H1 (cell line): ENCODE results near the gene CTNNA3. TPM values are rescaled to one million over a fixed set of nuclear protein-coding genes. Genes with fewer than 3 reads are reported as not detected.

Source experiments
- CTCF ChIA-PET: fragments of 300-600 bp; sonication (Branson Sonifier 250); formaldehyde crosslinking; loops from one replicate; lab custom pipeline; 2021; ENCODE audit not compliant: partially characterized antibody; lab: Charles Lee
- POLR2A ChIA-PET: fragments of 300-600 bp; sonication (Branson Sonifier 250); formaldehyde crosslinking; loops from one replicate; lab custom pipeline; 2021; ENCODE audit warnings: inconsistent platforms; ENCODE audit not compliant: partially characterized antibody; lab: Charles Lee
- DNase-seq, 2 experiments: peaks; one replicate each; pipeline versions ENCODE4 v3.0.0 to v3.0.0-alpha.2; 2010 to 2022; ENCODE audit warnings: low spot score in 2 of 2, low read depth in 1 of 2, mixed read lengths in 1 of 2
- FAIRE-seq: peaks from 2 replicates; lab custom pipeline; 2011; peaks lifted over from hg19 to GRCh38; lab: Jason Lieb, UNC
- H2AFZ ChIP-seq: 2 replicates; pipeline ENCODE4 v1.8.1; 2012; ENCODE audit warnings: low read length, inconsistent platforms
- H2AK5ac ChIP-seq: 2 replicates; pipeline ENCODE4 v1.6.1; 2013; ENCODE audit warnings: low read depth, low read length
- H2BK120ac ChIP-seq: replicated peaks from 2 replicates; pipeline ENCODE3; 2013; ENCODE audit warnings: low read depth, low read length, inconsistent platforms
- H2BK12ac ChIP-seq: 2 replicates; pipeline ENCODE4 v1.6.1; 2013; ENCODE audit warnings: low read depth, low read length
- H2BK15ac ChIP-seq: 2 replicates; pipeline ENCODE4 v1.6.1; 2013; ENCODE audit warnings: low read length
- H2BK20ac ChIP-seq: 2 replicates; pipeline ENCODE4 v1.6.1; 2013; ENCODE audit warnings: low read length
- H2BK5ac ChIP-seq: 2 replicates; pipeline ENCODE4 v1.6.1; 2013; ENCODE audit warnings: low read depth, low read length
- H3K14ac ChIP-seq: 2 replicates; pipeline ENCODE4 v1.6.1; 2013; ENCODE audit warnings: inconsistent platforms; ENCODE audit not compliant: insufficient read length
- H3K18ac ChIP-seq: 2 replicates; pipeline ENCODE4 v1.6.1; 2013; ENCODE audit warnings: low read length; ENCODE audit errors: extremely low read depth
- H3K23ac ChIP-seq: 2 replicates; pipeline ENCODE4 v1.6.1; 2013; ENCODE audit warnings: inconsistent platforms; ENCODE audit not compliant: insufficient read length
- H3K23me2 ChIP-seq: 2 replicates; pipeline ENCODE4 v1.6.1; 2013; ENCODE audit warnings: low read depth, low read length
- H3K27ac ChIP-seq: 2 replicates; pipeline ENCODE4 v1.6.1; 2011; ENCODE audit warnings: low read depth, low read length, inconsistent platforms
- H3K27me3 ChIP-seq, 4 experiments: replicated peaks in 1 of 4; 1 replicate in 1 of 4; 2 replicates in 3 of 4; pipeline versions ENCODE4 v1.6.1 to v1.8.1; 2011 to 2013; ENCODE audit warnings: low read length in 3 of 4, mild to moderate bottlenecking in 3 of 4, inconsistent platforms in 2 of 4, mixed read lengths in 2 of 4, moderate library complexity in 1 of 4; ENCODE audit not compliant: control insufficient read depth in 3 of 4, insufficient read depth in 3 of 4; ENCODE audit errors: extremely low read depth in 1 of 4
- H3K36me3 ChIP-seq, 4 experiments: 2 replicates each; pipeline versions ENCODE4 v1.6.1 to v1.8.1; 2011 to 2013; ENCODE audit warnings: mild to moderate bottlenecking in 4 of 4, low read length in 3 of 4, moderate library complexity in 2 of 4, control low read depth in 1 of 4, inconsistent platforms in 1 of 4; ENCODE audit not compliant: insufficient read depth in 4 of 4, control insufficient read depth in 2 of 4
- H3K4ac ChIP-seq: replicated peaks from 2 replicates; pipeline ENCODE3; 2013; ENCODE audit warnings: low read length, low read depth, mixed read lengths, inconsistent platforms; ENCODE audit not compliant: insufficient read length
- H3K4me1 ChIP-seq, 4 experiments: replicated peaks in 1 of 4; 1 replicate in 1 of 4; 2 replicates in 3 of 4; pipeline versions ENCODE4 v1.6.1 to v1.8.1; 2011 to 2013; ENCODE audit warnings: low read length in 3 of 4, inconsistent platforms in 2 of 4, mixed read lengths in 1 of 4; ENCODE audit not compliant: insufficient read depth in 4 of 4, control insufficient read depth in 3 of 4
- H3K4me2 ChIP-seq, 2 experiments: 2 replicates each; pipeline versions ENCODE4 v1.6.1 to v1.8.1; 2011 to 2013; ENCODE audit warnings: low read depth in 2 of 2, low read length in 2 of 2, control low read depth in 1 of 2, inconsistent platforms in 1 of 2, mild to moderate bottlenecking in 1 of 2; ENCODE audit not compliant: insufficient read depth in 1 of 2
- H3K4me3 ChIP-seq, 4 experiments: fragments of 200-600, 300-600 bp in 1 of 4; sonication (generic), shearing (Covaris generic), sonication (Bioruptor Twin) in 1 of 4; 2 replicates each; pipeline versions ENCODE4 v1.5.1 to v1.8.1; 2011 to 2016; ENCODE audit warnings: low read length in 4 of 4, low read depth in 3 of 4, control low read depth in 2 of 4, inconsistent platforms in 2 of 4, mild to moderate bottlenecking in 2 of 4, mixed read lengths in 1 of 4, moderate library complexity in 1 of 4; ENCODE audit not compliant: insufficient read depth in 2 of 4; ENCODE audit errors: extremely low read depth in 1 of 4
- H3K56ac ChIP-seq: replicated peaks from 2 replicates; pipeline ENCODE3; 2013; ENCODE audit warnings: low read depth, mild to moderate bottlenecking, mixed read lengths, low read length, inconsistent platforms; ENCODE audit not compliant: insufficient read length
- H3K79me1 ChIP-seq: 2 replicates; pipeline ENCODE4 v1.6.1; 2013; ENCODE audit warnings: low read depth, low read length, control low read depth
- H3K79me2 ChIP-seq, 2 experiments: 2 replicates each; pipeline versions ENCODE4 v1.6.1 to v1.8.1; 2012 to 2013; ENCODE audit warnings: low read length in 2 of 2, mild to moderate bottlenecking in 2 of 2, inconsistent platforms in 1 of 2; ENCODE audit not compliant: insufficient read depth in 2 of 2, control insufficient read depth in 1 of 2
- H3K9ac ChIP-seq, 4 experiments: replicated peaks in 1 of 4; 1 replicate in 1 of 4; 2 replicates in 3 of 4; pipeline versions ENCODE4 v1.6.1 to v1.8.1; 2011 to 2013; ENCODE audit warnings: low read depth in 3 of 4, low read length in 3 of 4, control low read depth in 2 of 4, mild to moderate bottlenecking in 2 of 4, moderate library complexity in 2 of 4, inconsistent platforms in 1 of 4; ENCODE audit errors: extremely low read depth in 1 of 4
- H3K9me3 ChIP-seq, 2 experiments: 2 replicates each; pipeline versions ENCODE4 v1.6.1 to v1.8.1; 2012 to 2013; ENCODE audit warnings: mild to moderate bottlenecking in 2 of 2, moderate library complexity in 2 of 2, control low read depth in 1 of 2, inconsistent platforms in 1 of 2, low read depth in 1 of 2, low read length in 1 of 2, mixed read lengths in 1 of 2; ENCODE audit not compliant: insufficient read depth in 2 of 2
- H4K20me1 ChIP-seq, 2 experiments: replicated peaks in 1 of 2; 2 replicates each; pipeline versions ENCODE3 to v1.8.1; 2011 to 2013; ENCODE audit warnings: inconsistent platforms in 2 of 2, low read length in 2 of 2, mild to moderate bottlenecking in 1 of 2; ENCODE audit not compliant: insufficient read depth in 2 of 2, control insufficient read depth in 1 of 2
- H4K5ac ChIP-seq: 2 replicates; pipeline ENCODE4 v1.6.1; 2013; ENCODE audit warnings: low read length, low read depth, mixed read lengths, inconsistent platforms; ENCODE audit not compliant: insufficient read length
- H4K8ac ChIP-seq: 2 replicates; pipeline ENCODE4 v1.8.0; 2013; ENCODE audit warnings: mild to moderate bottlenecking, moderate library complexity, low read length, inconsistent platforms; ENCODE audit not compliant: insufficient read depth; ENCODE audit errors: extremely low read depth
- H4K91ac ChIP-seq: replicated peaks from 2 replicates; pipeline ENCODE3; 2013; ENCODE audit warnings: low read length, mixed read lengths, inconsistent platforms; ENCODE audit not compliant: insufficient read length
- BACH1 ChIP-seq: IDR thresholded peaks from 2 replicates; pipeline ENCODE4 v1.6.1; 2012; ENCODE audit warnings: low read length, improper control_type of control experiment
- MAFK ChIP-seq: IDR thresholded peaks from 2 replicates; pipeline ENCODE4 v1.6.1; 2012; ENCODE audit warnings: low read depth, mild to moderate bottlenecking, improper control_type of control experiment, low read length
- WGBS, 2 experiments: shearing (Covaris generic) in 1 of 2; methylation state at CpG; one replicate each; pipeline versions ENCODE4 v1.1.6 to v1.1.7; 2013 to 2015; ENCODE audit warnings: low lambda C conversion rate in 2 of 2, mixed read lengths in 2 of 2, inconsistent platforms in 1 of 2, low coverage in 1 of 2, missing lambda C conversion rate in 1 of 2; ENCODE audit not compliant: insufficient replicate concordance in 2 of 2, insufficient coverage in 1 of 2, insufficient read length in 1 of 2; ENCODE audit errors: extremely low coverage in 1 of 2, missing lambda C conversion rate in 1 of 2; 5-methylcytosine and 5-hydroxymethylcytosine counted together
- polyA plus RNA-seq, 7 experiments: library from polyadenylated mRNA; depleted of rRNA in 3 of 7; stranded (reverse) in 5 of 7; unstranded in 2 of 7; fragments of >200 nt in 5 of 7; fragments of 200-250 nt in 2 of 7; gene quantifications; 1 replicate in 5 of 7; 2 replicates in 1 of 7; 4 replicates in 1 of 7; pipeline versions ENCODE4 v1.2.1 to v1.2.3, GENCODE V29; 2011 to 2013; ENCODE audit warnings: missing spikeins in 2 of 7, mixed read lengths in 2 of 7
- total RNA-seq: library from RNA; stranded (reverse); fragmentation: NEBNext Ultra II Directional; extraction: Animal tissue kit (Norgen Biotek cat#: 25700); gene quantifications from 2 replicates; pipeline ENCODE4 v1.2.1, GENCODE V29; 2021

Gene CTNNA3
- total and polyA plus RNA-seq, 2 of the 8 experiments (the other 6 are each of a cell fraction or from before 2014, with no cell fraction given), result 1.3 to 1.5 TPM

- Histone ChIP-seq H3K9ac (no peak overlapping the region), H3K23ac (no peak overlapping the region), H3K4me2 (no peak overlapping the region), H3K9me3 (no peaks in the 10 kb centered on the region), H3K4me1 (no peaks in the 10 kb centered on the region), H3K4ac (no peak overlapping the region), H3K4me3 (no peak overlapping the region), H2BK20ac (no peak overlapping the region), H2BK5ac (no peak overlapping the region), H3K56ac (no peak overlapping the region), H3K27ac (no peak overlapping the region), H2AK5ac (no peak overlapping the region), H4K8ac (no peak overlapping the region), H2BK15ac (no peak overlapping the region), H4K5ac (no peak overlapping the region), H3K79me2 (no peaks in the 10 kb centered on the region), H3K36me3 (no peaks in the 10 kb centered on the region), H2BK12ac (no peak overlapping the region), H2BK120ac (no peak overlapping the region), H3K27me3 (no peaks in the 10 kb centered on the region), H4K91ac (no peak overlapping the region), H2AFZ (no peak overlapping the region), H3K18ac (no peak overlapping the region), H3K23me2 (no peaks in the 10 kb centered on the region), H4K20me1 (no peaks in the 10 kb centered on the region), H3K14ac (no peak overlapping the region), H3K79me1 (no peaks in the 10 kb centered on the region)
- FAIRE-seq (no peak), DNase-seq (no peak)
- 84% methylated on average over 4 of the region's 4 CpGs; no CpG with 5 or more reads in 1 of the 2 experiments for WGBS, 2 experiments
- no peak for TF ChIP-seq BACH1
- no peak for TF ChIP-seq MAFK
- POLR2A ChIA-PET, result no interaction called here
- CTCF ChIA-PET, result no interaction called here
These were observed 620.5 kb downstream of the CTNNA3 start for GRCh38 chr10:67075491-67075971.
